HG03457 (cell line): ENCODE measurements around the gene SPINK14.

Experiments
- ATAC-seq: cut with Tn5 transposase; IDR thresholded peaks from one replicate; pipeline ENCODE4 v1.9.1; 2021; ENCODE audit warnings: moderate number of reproducible peaks; ENCODE audit not compliant: unreplicated experiment

The SPINK14 gene

GRCh38 chr5:148168246-148168645 lies at the start of gene SPINK14:
Gene SPINK14 (plus strand): TSS chr5:148168546. CDS start chr5:148169733, 1,187 bp downstream.
- no peak for ATAC-seq

- no peak for ATAC-seq
These were observed 48.0 kb upstream of the SPINK14 start for GRCh38 chr5:148120317-148120716.

GRCh38 chr5:148125641-148126040 lies 42.7 kb upstream of the SPINK14 start:
- no peak for ATAC-seq

GRCh38 chr5:148135091-148136048 lies 33.0 kb upstream of the SPINK14 start:
- no peak for ATAC-seq

- no peak for ATAC-seq
These were observed 27.5 kb upstream of the SPINK14 start for GRCh38 chr5:148140846-148141245.

GRCh38 chr5:148141645-148142044 lies 26.7 kb upstream of the SPINK14 start:
- no peak for ATAC-seq

- no peak for ATAC-seq
These were observed 22.4 kb upstream of the SPINK14 start for GRCh38 chr5:148145916-148146315.

GRCh38 chr5:148146487-148146886 lies 21.9 kb upstream of the SPINK14 start:
- no peak for ATAC-seq

- ATAC-seq, result no peak
These were observed 20.9 kb upstream of the SPINK14 start for GRCh38 chr5:148147415-148147814.

- ATAC-seq, result no peak
These were observed 16.5 kb upstream of the SPINK14 start for GRCh38 chr5:148151872-148152271.

- ATAC-seq, result no peak
These were observed 15.6 kb upstream of the SPINK14 start for GRCh38 chr5:148152781-148153180.

- no peak for ATAC-seq
These were observed 11.7 kb upstream of the SPINK14 start for GRCh38 chr5:148156609-148157008.

GRCh38 chr5:148162038-148162437 lies 6.3 kb upstream of the SPINK14 start:
- no peak for ATAC-seq

GRCh38 chr5:148163345-148163744 lies 5.0 kb upstream of the SPINK14 start:
- ATAC-seq, result no peak

GRCh38 chr5:148166550-148167283 lies 1.6 kb upstream of the SPINK14 start:
- ATAC-seq, result no peak

GRCh38 chr5:148172377-148172776 lies 4.0 kb downstream of the SPINK14 start:
- ATAC-seq, result no peak

- ATAC-seq, result no peak
These were observed 8.1 kb downstream of the SPINK14 start for GRCh38 chr5:148176480-148176879.

GRCh38 chr5:148177207-148177606 lies 8.9 kb downstream of the SPINK14 start:
- ATAC-seq, result no peak

- ATAC-seq, result no peak
These were observed 11.0 kb downstream of the SPINK14 start for GRCh38 chr5:148179234-148179824.

GRCh38 chr5:148186248-148187003 lies 18.1 kb downstream of the SPINK14 start:
- ATAC-seq, result peak; percentile 88

GRCh38 chr5:148191010-148191409 lies 22.7 kb downstream of the SPINK14 start:
- ATAC-seq, result no peak
